ENCODE results near the gene C12orf76.
"Not testable (repeated sequence)": the region's sequence is repeated elsewhere in the genome, so short reads cannot be mapped to it uniquely, and the experiment has no call there.

Gene C12orf76

DNA sequence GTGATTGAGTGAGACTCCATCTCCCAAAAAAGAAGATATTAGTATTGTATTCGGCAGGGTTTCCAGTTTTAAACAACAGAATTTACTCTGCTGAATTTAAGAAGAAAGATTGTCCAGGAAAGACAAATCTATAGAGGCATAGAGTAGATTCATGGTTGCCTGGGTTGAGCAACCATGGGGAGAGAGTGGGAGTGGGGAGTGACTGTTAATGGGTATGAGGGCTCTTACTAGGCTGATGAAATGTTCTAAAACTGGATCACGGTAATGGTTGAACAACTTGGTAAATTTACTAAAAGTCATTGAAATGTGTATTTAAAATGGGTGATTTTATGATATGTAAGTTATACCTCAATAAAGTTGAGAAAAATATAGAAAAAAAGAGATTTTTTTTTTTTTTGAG, 13.9 kb upstream of the C12orf76 start:
- no peak for DNase-seq (ENCODE audit: low read depth)

DNA sequence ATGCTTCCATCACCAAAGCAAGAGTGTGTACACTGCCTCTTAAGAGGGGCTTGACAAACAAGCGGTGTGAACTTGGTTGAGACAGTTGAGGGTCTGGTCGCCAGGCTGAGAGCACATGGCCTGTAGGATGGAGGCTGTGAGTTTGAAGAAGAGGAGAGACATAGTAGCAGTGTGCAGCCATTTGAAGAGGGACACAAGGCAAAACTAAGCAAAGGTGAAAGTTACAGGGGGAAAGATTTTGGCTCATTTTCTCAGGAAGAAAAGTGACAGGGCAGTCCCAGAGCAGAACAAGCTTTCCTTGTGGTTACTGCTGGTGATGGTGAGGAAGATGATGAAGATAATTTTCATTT, 11.3 kb upstream of the C12orf76 start:
- DNase-seq (ENCODE audit: low read depth) = no peak

DNA sequence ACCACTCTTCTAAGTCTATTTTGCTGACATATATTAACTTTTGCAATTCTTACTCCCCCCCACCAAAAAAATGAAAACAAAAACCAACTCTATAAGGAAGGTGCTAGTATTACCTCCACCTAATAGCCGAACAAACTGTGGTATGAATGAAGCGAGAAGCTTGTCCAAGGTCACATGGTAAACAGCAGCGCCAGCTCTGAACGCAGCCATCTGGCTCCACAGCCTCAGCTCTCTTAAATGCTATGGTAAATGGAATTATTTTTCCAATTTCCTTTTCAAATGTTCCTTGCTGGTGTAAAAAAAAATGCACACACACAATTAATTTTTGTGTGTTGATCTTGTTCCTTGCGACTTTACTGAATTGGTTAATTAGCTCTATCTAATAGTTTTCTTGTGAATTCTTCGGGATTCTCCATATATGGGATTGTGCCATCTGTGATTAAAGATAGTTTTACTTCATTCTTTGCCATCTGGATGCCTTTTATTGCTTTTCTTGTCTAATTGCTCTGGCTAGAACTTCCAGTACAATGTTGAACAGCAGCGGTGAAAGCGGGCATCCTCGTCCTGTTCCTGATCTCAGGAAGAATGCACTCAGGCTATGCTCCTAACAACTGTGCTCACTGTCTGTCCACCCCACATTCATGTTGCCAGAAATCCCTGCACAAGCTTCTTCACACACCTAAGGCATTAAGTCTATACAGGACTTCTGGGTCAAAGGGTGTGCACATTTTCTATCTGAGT, 10.7 kb upstream of the C12orf76 start:
- DNase-seq (ENCODE audit: low read depth) = no peak

DNA sequence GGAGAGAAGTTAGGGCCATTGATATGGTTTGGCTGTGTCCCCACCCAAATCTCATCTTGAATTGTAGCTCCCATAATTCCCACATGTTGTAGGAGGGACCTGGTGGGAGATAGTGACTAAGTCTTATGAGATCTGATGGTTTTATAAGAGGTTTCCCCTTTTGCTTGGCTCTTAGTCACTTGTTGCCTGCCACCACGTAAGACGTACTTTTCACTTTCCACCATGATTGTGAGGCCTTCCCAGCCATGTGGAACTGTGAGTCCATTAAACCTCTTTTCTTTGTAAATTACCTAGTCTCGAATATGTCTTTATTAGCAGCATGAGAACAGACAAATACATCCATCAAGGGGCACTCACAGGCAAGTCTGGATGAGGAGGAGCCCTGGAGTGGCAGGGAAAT, 8.3 kb upstream of the C12orf76 start:
- not testable (repeated sequence) for DNase-seq (ENCODE audit: low read depth)

DNA sequence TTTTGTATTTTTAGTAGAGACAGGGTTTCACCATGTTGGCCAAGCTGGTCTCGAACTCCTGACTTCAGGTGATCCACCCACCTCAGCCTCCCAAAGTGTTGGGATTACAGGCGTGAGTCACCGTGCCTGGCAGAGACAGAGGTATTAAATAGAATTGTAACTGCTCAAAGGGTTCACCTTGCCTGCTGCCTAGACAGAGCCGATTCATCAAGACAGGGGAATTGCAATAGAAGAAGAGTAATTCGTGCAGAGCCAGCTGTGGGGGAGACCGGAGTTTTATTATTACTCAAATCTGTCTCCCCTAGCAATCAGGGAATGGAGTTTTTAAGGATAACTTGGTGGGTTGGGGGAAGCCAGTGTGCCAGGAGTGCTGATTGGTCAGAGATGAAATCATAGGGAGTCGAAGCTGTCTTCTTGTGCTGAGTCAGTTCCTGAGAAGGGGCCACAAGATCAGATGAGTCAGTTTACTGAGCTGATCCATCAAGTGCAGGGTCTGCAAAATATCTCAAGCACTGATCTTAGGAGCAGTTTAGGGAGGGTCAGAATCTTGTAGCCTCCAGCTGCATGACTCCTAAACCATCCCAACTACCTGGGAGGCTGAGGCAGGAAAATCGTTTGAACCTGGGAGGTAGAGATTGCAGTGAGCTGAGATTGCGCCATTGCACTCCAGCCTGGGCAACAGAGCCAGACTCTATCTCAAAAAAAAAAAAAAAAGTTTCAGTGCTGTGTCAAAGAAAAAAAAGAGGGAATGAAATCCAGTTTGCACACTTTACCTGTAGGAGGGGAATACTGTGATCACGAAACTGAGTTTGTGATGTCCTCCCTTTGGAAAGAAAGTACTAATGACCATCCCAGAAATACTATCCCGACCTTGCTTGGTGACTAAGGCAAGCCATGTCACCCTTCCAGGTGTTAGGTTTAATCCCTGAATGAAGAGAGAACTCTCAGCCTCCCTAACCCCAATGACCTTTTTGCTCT, 7.3 kb upstream of the C12orf76 start:
- DNase-seq (ENCODE audit: low read depth) = not testable (repeated sequence)

DNA sequence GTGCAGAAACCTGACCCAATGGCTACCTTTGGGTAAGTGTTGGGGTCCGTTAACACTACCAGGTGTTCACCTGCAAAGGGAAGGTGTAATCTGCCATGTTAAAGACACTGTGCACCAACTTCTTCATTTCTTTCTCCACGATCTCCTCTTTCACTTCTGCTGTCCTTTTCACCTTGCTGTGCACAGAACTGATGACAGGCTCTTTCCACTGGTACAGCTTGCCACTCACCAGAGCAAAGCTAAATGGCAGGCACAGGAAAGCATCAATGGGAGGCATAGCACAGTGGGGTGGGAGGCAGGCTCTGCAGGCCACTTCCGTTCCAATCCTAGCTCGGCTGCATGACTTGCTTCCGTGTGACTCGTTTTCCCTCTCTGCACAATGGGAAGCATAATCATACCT, 2.6 kb upstream of the C12orf76 start:
- DNase-seq (ENCODE audit: low read depth) = no peak

DNA sequence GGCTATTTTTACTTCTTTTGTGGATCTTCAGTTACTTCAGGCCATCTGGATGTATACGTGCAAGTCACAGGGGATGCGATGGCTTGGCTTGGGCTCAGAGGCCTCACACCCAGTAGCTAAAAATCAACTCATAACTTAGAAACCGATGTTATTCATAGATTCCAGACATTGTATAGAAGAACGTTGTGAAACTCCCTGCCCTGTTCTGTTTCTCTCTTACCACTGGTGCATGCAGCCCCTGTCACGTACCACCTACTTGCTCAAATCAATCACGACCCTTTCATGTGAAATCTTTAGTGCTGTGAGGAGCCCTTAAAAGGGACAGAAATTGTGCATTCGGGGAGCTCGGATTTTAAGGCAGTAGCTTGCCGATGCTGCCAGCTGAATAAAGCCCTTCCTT, 1.3 kb upstream of the C12orf76 start:
- not testable (repeated sequence) for DNase-seq (ENCODE audit: low read depth)

DNA sequence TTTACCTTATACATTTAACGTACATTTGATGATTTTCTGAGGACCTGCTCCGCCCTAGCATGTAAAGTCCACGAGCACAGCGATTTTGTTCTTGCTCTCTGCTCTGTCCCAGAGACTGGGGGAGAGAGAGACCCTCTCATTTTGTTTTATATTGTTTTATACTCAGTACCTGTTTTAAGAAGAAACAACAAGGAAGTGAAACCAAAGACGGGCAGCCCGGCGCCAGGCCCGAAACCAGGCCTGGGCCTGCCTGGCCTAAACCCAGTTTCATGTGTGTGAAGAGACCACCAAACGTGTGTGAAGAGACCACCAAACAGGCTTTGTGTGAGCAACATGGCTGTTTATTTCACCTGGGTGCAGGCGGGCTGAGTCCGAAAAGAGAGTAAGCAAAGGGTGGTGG, 712 bp upstream of the C12orf76 start:
- DNase-seq (ENCODE audit: low read depth) = not testable (repeated sequence)

DNA sequence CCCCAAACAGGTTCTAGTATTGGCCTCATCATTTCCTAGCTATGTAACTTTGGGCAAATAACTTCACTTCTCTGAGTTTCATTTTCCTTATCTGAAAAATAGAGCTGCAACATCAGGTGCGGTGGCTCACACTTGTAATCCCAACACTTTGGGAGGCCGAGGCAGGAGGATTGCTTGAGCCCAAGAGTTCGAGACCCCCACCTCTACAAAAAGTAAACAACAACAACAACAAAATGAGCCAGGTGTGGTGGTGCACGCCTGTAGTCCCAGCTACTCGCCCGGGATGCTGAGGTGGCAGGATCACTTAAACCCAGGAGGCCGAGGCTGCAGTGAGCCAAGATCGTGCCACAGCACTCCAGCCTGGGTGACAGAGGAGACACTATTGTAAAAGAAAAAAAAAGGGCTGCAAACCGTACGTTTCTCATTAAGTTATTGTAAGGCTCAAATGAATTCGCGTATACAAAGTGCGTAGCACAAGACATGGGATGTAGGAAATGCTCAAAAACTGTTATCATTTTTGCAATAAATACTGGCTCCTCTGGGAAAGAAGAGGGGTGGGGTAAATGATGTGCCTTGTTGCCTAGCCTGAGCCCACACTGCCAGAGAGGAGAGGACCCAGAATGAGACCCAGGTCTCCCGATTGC, 903 bp downstream of the C12orf76 start:
- DNase-seq (ENCODE audit: low read depth) = no peak

DNA sequence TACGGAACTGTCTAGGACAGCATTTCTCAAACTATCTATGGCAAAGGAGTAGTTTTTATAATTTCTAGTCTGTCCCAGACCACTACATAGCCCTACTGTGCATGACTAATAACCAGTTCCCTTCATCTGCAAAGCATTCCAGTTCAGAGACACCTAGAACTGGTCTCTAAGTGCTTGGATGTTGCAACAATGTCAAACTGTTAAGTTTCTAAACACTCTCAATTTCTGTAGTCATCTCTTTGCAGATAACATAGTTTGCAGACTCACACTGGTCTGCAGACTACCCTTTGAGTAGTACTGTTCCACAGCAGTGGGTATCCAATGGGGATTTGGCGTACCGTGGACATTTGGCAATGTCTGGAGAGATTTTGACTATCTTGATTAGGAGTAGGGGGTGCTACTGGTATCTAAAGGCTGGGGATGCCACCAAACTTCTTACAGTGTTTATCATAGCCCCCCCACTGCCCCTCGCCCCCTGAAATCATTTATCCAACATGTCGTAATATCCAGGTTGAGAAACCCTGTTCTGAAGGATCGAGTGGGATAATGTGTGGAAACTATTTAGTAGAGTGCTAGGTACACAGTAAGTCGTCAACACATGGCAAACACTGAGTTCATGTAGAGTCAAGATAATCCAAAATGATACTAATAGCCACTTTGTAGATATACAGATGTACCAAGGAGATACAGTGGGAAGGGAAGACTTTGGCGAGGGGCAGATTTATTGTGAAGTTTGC, 1.7 kb downstream of the C12orf76 start:
- no peak for DNase-seq (ENCODE audit: low read depth)

DNA sequence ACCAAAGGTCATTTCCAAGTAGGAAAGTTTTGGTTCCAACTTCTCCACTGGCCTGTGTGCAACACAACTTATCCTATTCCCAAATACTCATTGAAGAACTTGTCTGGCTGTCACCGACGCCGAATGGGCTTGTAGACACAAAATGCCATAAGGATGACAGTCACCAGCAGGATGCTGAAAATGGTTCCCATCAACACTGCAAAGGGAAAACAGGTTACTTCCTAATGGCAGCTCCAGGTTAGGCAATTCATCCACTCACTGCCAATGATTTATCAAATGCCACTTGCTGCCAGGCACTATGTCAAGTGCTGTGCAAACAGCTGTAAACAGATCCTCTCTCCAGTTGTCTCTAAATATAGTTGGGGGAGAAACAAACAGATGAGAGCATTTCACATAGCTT, 6.1 kb downstream of the C12orf76 start:
- no peak for DNase-seq (ENCODE audit: low read depth)

DNA sequence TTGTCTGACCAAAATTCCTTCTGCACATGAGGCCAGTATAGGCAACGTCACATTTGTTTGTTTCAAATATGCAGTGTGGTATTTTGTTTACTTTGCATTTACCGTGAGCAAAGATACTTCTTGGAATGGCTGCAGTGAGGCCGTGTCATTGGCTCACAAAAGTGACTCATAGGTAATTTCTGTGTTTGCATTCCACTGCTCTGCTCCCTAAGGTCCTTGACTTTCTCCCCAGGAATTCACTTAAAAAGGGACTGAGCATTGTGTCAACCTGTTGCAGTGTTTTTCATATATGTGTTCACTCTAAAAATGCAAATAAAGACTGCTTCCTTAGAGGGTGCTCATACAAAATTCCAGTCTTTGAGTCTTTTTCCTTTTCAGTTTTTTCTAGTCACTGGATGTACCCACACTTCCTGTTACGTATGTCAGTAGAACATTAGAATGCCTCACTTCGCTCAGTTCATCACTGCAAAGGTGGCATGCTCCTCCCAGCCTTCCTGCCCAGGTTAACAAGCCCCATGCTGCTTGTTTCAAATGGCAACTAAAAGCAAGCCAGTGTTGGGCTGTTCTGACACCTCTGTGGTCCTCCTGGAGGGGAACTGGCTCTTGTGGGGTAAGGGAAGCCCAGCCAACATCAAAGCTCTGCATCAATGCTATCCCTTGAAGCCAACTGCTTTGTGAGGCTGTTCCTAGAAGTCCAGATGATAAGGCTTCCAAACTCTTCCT, 9.1 kb downstream of the C12orf76 start:
- DNase-seq (ENCODE audit: low read depth) = no peak

DNA sequence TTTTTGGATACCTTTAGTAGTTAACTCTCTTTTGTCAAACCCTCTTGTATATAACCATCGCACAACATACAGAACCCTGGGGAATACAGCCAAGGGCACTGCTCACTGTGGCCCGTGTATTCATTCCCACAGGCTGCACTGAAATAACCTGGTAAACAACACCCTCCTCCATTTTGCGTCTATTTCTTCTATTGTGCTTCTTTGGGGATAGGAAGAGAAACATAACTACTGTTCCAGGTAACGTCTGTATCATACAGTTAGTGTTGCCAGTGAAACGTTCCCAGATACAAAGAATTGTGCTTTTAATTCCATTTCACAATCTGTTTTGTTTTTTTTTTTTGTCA, 9.6 kb downstream of the C12orf76 start:
- no peak for DNase-seq (ENCODE audit: low read depth)

DNA sequence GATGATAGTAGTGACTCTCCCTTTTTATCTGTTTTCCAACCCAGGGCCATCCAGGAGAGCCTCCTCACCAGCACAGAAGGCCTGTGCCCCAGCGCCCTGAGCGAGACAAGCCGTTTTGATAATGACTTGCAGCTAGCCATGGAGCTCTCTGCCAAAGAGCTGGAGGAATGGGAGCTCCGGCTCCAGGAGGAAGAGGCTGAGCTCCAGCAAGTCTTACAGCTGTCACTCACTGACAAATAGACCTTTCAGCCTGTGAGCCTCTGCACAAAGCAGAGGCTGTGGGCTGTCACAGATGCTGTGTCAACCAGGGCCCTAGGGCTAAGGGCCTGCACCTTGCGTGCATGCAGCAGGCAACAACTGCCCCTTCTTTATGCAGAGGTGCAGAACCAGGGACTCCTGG, 11.0 kb downstream of the C12orf76 start:
- DNase-seq (ENCODE audit: low read depth) = no peak

DNA sequence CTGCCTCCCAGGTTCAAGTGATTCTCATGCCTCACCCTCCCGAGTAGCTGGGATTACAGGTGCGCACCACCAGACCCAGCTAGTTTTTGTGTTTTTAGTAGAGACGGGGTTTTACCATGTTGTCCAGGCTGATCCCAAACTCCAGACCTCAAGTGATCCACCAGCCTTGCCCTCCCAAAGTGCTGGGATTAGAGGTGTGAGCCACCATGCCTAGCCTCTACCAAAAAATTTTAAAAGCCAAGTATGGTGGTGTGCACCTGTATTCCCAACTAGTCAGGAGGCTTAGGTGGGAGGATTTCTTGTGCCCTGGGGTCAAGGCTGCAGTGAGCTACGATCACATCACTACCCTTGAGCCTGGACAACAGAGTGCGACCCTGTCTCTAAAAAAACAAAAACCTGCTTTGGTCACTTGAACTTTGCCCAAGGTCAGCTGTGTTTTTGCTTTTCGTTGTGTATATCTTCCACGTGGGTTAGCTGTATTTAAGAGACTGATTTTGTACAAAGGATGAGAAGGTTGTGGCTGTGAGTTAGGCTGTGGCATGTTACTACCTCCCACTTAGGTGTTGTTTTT, 12.7 kb downstream of the C12orf76 start:
- DNase-seq (ENCODE audit: low read depth) = no peak

DNA sequence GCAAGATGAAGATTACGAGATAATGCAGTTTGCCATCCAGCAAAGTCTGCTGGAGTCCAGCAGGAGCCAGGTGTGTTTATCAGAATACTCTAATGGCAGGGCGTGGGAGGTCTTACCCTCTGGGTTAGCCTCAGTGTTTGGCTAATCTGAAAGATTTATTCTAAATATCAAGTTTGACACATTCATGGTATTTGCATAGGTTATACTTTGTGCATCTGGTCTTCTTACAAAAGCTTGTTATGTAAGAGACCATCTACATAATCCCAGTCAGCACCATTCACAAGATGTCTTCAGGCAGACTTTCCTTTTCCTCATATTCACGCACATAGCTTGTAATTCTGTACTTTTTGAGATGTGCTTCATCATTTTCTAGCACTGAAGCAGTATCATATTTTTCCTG, 14.4 kb downstream of the C12orf76 start:
- no peak for DNase-seq (ENCODE audit: low read depth)

DNA sequence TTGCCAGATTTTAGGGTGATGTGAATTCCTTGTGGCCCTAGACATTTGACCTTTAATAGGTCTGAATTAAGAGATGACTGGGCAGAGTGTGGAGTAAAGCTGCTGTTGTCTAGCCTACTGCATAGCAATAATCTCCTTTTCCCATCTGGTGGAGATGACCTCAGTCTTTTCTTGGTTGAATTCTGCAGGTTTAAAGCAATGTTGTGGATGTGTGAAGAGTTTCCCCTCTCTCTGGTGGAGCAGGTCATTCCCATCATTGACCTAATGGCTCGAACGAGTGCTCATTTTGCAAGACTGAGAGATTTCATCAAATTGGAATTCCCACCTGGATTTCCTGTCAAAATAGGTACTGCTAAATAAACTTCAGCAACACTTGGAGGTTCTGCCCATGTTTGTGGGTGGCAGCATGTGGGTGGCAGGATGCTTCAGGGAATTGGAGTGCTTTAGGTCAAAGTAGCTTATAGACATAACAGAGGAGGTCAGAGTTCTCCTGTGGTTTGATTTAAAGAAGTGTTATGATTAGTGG, 19.0 kb downstream of the C12orf76 start:
- no peak for DNase-seq (ENCODE audit: low read depth)

DNA sequence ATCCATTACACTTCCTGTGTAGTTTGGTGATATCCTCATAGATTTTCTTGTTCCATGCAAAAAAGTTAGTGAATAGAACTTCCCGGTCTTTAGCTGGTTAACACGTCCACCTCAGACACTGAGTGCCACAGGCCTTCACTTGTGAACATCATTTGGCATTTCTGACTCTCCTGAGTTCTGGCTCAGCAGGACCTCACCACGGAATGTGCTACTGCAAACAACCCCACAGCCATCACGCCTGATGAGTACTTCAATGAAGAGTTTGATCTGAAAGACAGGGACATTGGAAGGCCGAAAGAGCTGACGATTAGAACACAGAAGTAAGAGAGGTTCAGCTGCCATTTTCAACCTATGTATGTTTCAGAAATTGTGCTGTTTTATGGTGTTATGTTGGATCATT, 20.0 kb downstream of the C12orf76 start:
- DNase-seq (ENCODE audit: low read depth) = no peak

DNA sequence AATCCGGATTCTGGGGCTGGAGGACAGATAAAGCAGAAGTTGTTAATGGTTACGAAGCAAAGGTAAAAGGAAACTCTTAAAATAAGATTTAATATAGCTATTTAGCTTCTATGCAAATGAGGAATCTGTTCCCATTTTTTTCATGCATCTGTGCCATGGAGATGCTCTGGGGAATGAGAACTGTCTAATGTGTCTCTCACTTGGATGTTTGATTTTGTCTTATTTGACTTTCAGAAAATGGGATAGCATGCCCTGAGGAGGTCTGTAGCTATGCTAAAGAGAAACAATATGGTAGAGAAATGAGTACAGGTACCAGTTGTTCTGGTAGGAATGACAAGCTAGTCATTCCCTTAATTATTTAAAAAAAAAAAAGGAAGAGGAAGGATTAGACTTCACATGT, 24.3 kb downstream of the C12orf76 start:
- DNase-seq (ENCODE audit: low read depth) = no peak

DNA sequence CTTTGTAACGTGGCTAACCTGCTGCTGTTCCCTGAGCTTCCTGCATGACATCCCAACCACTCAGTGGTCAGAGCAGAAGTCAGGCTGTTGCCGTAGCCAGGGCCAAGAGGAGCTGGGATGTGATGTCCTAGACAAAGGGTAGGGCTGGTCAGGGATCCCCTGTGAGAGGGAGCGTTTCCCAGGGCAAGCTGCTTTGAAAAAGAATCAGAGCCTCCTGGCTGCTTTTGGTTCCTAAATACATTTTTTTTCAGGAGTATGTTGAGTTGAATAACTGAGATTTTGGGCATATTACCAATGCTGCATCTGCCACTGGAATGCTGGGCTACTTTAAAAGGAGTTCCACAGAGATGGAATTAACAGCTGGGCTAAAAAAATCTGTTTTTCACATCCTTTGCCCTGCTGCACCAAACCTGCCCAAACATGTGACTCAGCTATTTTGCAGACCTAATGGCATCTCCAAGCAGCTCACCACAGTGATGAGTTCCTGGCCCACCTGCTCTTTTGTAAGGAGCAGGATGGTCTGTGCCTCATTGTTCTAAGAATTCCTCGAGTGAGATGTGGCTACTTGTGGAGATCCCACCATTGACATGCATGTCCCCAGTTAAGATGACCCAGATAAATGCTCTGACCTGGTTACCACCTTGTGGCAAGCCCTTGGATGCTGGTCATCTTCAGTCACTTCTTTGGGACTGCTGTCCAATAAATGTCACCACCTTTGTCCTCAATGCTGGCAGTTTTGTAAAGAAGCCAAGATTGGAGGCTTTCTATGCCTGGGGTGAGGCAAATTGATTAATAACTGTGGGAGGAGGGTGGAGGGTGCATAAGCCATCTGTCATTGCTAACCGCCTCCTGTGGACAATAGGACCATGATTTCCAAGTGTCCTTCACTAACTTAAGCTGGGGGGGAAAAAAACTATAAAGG, 25.0 kb downstream of the C12orf76 start:
- no peak for DNase-seq (ENCODE audit: low read depth)
